Measurements from ENCODE around the gene APC.

- TF ChIP-seq POLR2AphosphoS5 (IDR thresholded peaks at IDR 0.05) (no peak), CTCF (IDR thresholded peaks at IDR 0.05) (no peak), POLR2A (IDR thresholded peaks at IDR 0.05; ENCODE audit: low read depth) (no peak), EP300 (IDR thresholded peaks at IDR 0.05) (no peak)
These were observed 138.7 kb downstream of the APC start for GRCh38 chr5:112876362-112876761.

All from esophagus muscularis mucosa (tissue), 4 donors.